HepG2 (cell line): Measurements from ENCODE around the gene PDGFB. TPM values are rescaled to one million over a fixed set of nuclear protein-coding genes. Genes with fewer than 3 reads are reported as not detected.

Source experiments
- ATAC-seq: fragments of 200-7000 bp; cut with Tn5 transposase; 3 replicates; pipeline ENCODE4 v1.9.1; 2020; ENCODE audit warnings: mild to moderate bottlenecking, moderate library complexity
- BruUV-seq: library from RNA; stranded (reverse); fragments of 400-500 nt; replicated peaks from 2 replicates; lab custom pipeline; 2021; lab: Mats Ljungman, UMichigan
- CTCF ChIA-PET: fragments of 300-600 bp; formaldehyde crosslinking; extraction: SDS; loops from one replicate; lab custom pipeline; 2021; ENCODE audit warnings: low total read pairs, inconsistent platforms, low intra/inter-chr PET ratio; lab: Yijun Ruan, JAX
- POLR2A ChIA-PET: fragments of 350-600 bp; sonication (Branson Sonifier 250); formaldehyde crosslinking; loops from one replicate; lab custom pipeline; 2020; ENCODE audit warnings: antibody characterized with exemption, inconsistent platforms; lab: Yijun Ruan, JAX
- DNase-seq: peaks from one replicate; pipeline ENCODE4 v3.0.0-alpha.2; 2015; ENCODE audit warnings: low spot score
- FAIRE-seq: peaks from 3 replicates; lab custom pipeline; 2011; peaks lifted over from hg19 to GRCh38; lab: Jason Lieb, UNC
- H2AFZ ChIP-seq: one replicate; pipeline ENCODE4 v1.6.1; 2011; ENCODE audit warnings: low read length, inconsistent platforms
- H3K27ac ChIP-seq: fragments of 300-600 bp; 3 replicates; pipeline ENCODE4 v1.8.0; 2011; ENCODE audit warnings: mixed run types, mild to moderate bottlenecking, mixed read lengths, low read length, inconsistent platforms; ENCODE audit not compliant: insufficient read depth; ENCODE audit errors: extremely low read length
- H3K27me3 ChIP-seq, 2 experiments: fragments of 200-600 bp in 1 of 2; 2 replicates in 1 of 2; 3 replicates in 1 of 2; pipeline versions ENCODE4 v1.6.0 to v1.8.0; 2011; ENCODE audit warnings: low read length in 2 of 2, mild to moderate bottlenecking in 2 of 2, moderate library complexity in 2 of 2, inconsistent platforms in 1 of 2; ENCODE audit not compliant: insufficient read depth in 2 of 2, control insufficient read depth in 1 of 2
- H3K36me3 ChIP-seq, 2 experiments: fragments of 200-600 bp in 1 of 2; replicated peaks in 1 of 2; 2 replicates in 1 of 2; 3 replicates in 1 of 2; pipeline versions ENCODE4 v1.5.1 to v1.8.0; 2011; ENCODE audit warnings: low read length in 2 of 2, inconsistent platforms in 1 of 2; ENCODE audit not compliant: insufficient read depth in 2 of 2, control insufficient read depth in 1 of 2
- H3K4me1 ChIP-seq: 2 replicates; pipeline ENCODE4 v1.5.1; 2012; ENCODE audit warnings: low read length, inconsistent platforms; ENCODE audit not compliant: insufficient read depth
- H3K4me2 ChIP-seq: 2 replicates; pipeline ENCODE4 v1.6.0; 2011; ENCODE audit warnings: low read depth, low read length, inconsistent platforms
- H3K4me3 ChIP-seq, 3 experiments: fragments of 200-600 bp in 1 of 3; sonication (generic), shearing (Covaris generic) in 1 of 3; replicated peaks in 1 of 3; 2 replicates each; pipeline ENCODE4 v1.5.1; 2011 to 2016; ENCODE audit warnings: low read length in 3 of 3, inconsistent platforms in 2 of 3, low read depth in 2 of 3, mild to moderate bottlenecking in 2 of 3, control low read depth in 1 of 3, mixed read lengths in 1 of 3; ENCODE audit not compliant: insufficient read depth in 1 of 3
- H3K79me2 ChIP-seq: one replicate; pipeline ENCODE4 v1.6.1; 2011; ENCODE audit warnings: low read length, inconsistent platforms; ENCODE audit not compliant: insufficient read depth
- H3K9ac ChIP-seq: 2 replicates; pipeline ENCODE4 v1.6.0; 2011; ENCODE audit warnings: mild to moderate bottlenecking, low read depth, low read length, inconsistent platforms; ENCODE audit not compliant: insufficient read depth
- H3K9me3 ChIP-seq: 2 replicates; pipeline ENCODE4 v1.5.1; 2012; ENCODE audit warnings: mild to moderate bottlenecking, low read length
- H4K20me1 ChIP-seq: 2 replicates; pipeline ENCODE4 v1.6.0; 2011; ENCODE audit warnings: inconsistent platforms, mild to moderate bottlenecking, low read length, moderate library complexity; ENCODE audit not compliant: insufficient read depth
- ARID5B ChIP-seq: IDR thresholded peaks from 2 replicates; pipeline ENCODE4 v1.4.0; 2020; ENCODE audit warnings: mild to moderate bottlenecking, missing genetic modification reagents
- BRD4 ChIP-seq: sonication (generic); formaldehyde crosslinking; IDR thresholded peaks from 2 replicates; pipeline ENCODE4 v1.4.0; 2020; ENCODE audit warnings: missing genetic modification reagents
- EHMT2 ChIP-seq: fragments of 200-600 bp; sonication (generic); IDR thresholded peaks from 2 replicates; pipeline ENCODE4 v1.7.0; 2017; ENCODE audit warnings: antibody characterized with exemption, low read depth, low read length, borderline replicate concordance
- EZH2 ChIP-seq: conservative IDR thresholded peaks from 2 replicates; pipeline ENCODE4 v1.6.1; 2012; ENCODE audit warnings: mild to moderate bottlenecking, low read depth, low read length, moderate library complexity
- FOSL2 ChIP-seq: sonication (generic); formaldehyde crosslinking; IDR thresholded peaks from 2 replicates; pipeline ENCODE4 v1.4.0; 2020; ENCODE audit warnings: missing genetic modification reagents
- KLF13 ChIP-seq: sonication (generic); formaldehyde crosslinking; IDR thresholded peaks from 2 replicates; pipeline ENCODE4 v1.4.0; 2020; ENCODE audit warnings: mild to moderate bottlenecking, missing genetic modification reagents
- MYC ChIP-seq: sonication (generic); formaldehyde crosslinking; IDR thresholded peaks from 2 replicates; pipeline ENCODE4 v1.9.0; 2021; ENCODE audit warnings: missing genetic modification reagents, borderline replicate concordance
- RARG ChIP-seq: sonication (generic); formaldehyde crosslinking; IDR thresholded peaks from 2 replicates; pipeline ENCODE4 v1.4.0; 2020; ENCODE audit warnings: low read depth, mild to moderate bottlenecking, missing genetic modification reagents
- RNF219 ChIP-seq: sonication (generic); formaldehyde crosslinking; IDR thresholded peaks from 2 replicates; pipeline ENCODE4 v1.5.0; 2020; ENCODE audit warnings: mild to moderate bottlenecking, missing genetic modification reagents
- SCMH1 ChIP-seq: sonication (generic); formaldehyde crosslinking; IDR thresholded peaks from 2 replicates; pipeline ENCODE4 v1.9.0; 2021; ENCODE audit warnings: missing genetic modification reagents, mild to moderate bottlenecking, borderline replicate concordance
- SRF ChIP-seq: IDR thresholded peaks from 2 replicates; pipeline ENCODE4 v1.6.1; 2011; ENCODE audit warnings: mild to moderate bottlenecking, low read depth, low read length, moderate library complexity
- TEAD3 ChIP-seq: optimal IDR thresholded peaks from 2 replicates; pipeline ENCODE3; 2016; ENCODE audit warnings: borderline replicate concordance
- ZMYM4 ChIP-seq: sonication (generic); formaldehyde crosslinking; IDR thresholded peaks from 2 replicates; pipeline ENCODE4 v1.8.1; 2023; ENCODE audit warnings: mild to moderate bottlenecking, missing genetic modification reagents
- ZNF589 ChIP-seq: sonication (generic); formaldehyde crosslinking; conservative IDR thresholded peaks from 2 replicates; pipeline ENCODE4 v1.8.0; 2022; ENCODE audit warnings: mild to moderate bottlenecking, moderate library complexity, missing genetic modification reagents
- ZNF749 ChIP-seq: sonication (generic); formaldehyde crosslinking; IDR thresholded peaks from 2 replicates; pipeline ENCODE4 v1.8.0; 2022; ENCODE audit warnings: mild to moderate bottlenecking, missing genetic modification reagents, moderate library complexity, borderline replicate concordance
- ZNF773 ChIP-seq: sonication (generic); formaldehyde crosslinking; IDR thresholded peaks from 2 replicates; pipeline ENCODE4 v1.4.0; 2020; ENCODE audit warnings: missing genetic modification reagents, borderline replicate concordance
- WGBS: methylation state at CpG from one replicate; pipeline ENCODE4 v1.1.6; 2017; ENCODE audit warnings: low lambda C conversion rate; 5-methylcytosine and 5-hydroxymethylcytosine counted together
- in situ Hi-C: cut with HindIII; loops from 2 replicates; pipeline ENCODE4 v1.10.0; 2017; ENCODE audit warnings: low pct_unique_long_range_greater_than_20kb; ENCODE audit not compliant: extremely low pct_ligation_motif_present
- intact Hi-C: fragments of 100-400 bp; cut with micrococcal nuclease; formaldehyde crosslinking; loops from one replicate; pipeline ENCODE4 v1.10.0; 2022; ENCODE audit not compliant: unreplicated experiment
- polyA plus RNA-seq, 8 experiments: library from polyadenylated mRNA; depleted of rRNA in 3 of 8; stranded (reverse) in 7 of 8; unstranded in 1 of 8; fragments of >200 nt; fragmentation: Illumina TruSeq in 4 of 8; extraction: Trizol in 4 of 8; gene quantifications; 2 replicates each; pipeline versions ENCODE4 v1.2.1 to v1.2.3, GENCODE V29; 2011 to 2016; ENCODE audit warnings: low read depth in 4 of 8, missing spikeins in 1 of 8, mixed read lengths in 1 of 8; ENCODE audit not compliant: insufficient read depth in 1 of 8
- total RNA-seq, 5 experiments: library from RNA; depleted of rRNA; stranded (reverse); fragments of >200 nt; fragmentation: Illumina TruSeq; extraction: Trizol; gene quantifications; 2 replicates each; pipeline ENCODE4 v1.2.3, GENCODE V29; 2016; ENCODE audit warnings: low read depth in 1 of 5

Gene PDGFB
- total and polyA plus RNA-seq, 2 of the 13 experiments (the other 11 are each of a cell fraction or from before 2014, with no cell fraction given): 1.4 to 10.1 TPM

GRCh38 chr22:39215070-39215396, 29.7 kb downstream of the PDGFB start (continued):
- TF ChIP-seq RNF219 (CRISPR knock-in tag): no peak
- no peak for TF ChIP-seq EHMT2
- no peak for TF ChIP-seq MYC (CRISPR knock-in tag)
- TF ChIP-seq ZNF749 (CRISPR knock-in tag): no peak
- no peak for TF ChIP-seq RARG (CRISPR knock-in tag)

- H3K9ac ChIP-seq: no peak overlapping the region
- no peaks in the 10 kb centered on the region for H3K79me2 ChIP-seq
- H4K20me1 ChIP-seq: no peaks in the 10 kb centered on the region
- WGBS: 13% methylated on average over 8 of the region's 8 CpGs
- no TSS peak for BruUV-seq
- H3K4me2 ChIP-seq: no peak overlapping the region
- no peak overlapping the region for H3K4me3 ChIP-seq
- peak; percentile 36; the same call in 1 of the 2 replicates for TF ChIP-seq SRF
- peak; percentile 65 for TF ChIP-seq FOSL2
- TF ChIP-seq TEAD3 (CRISPR knock-in tag): peak; percentile 68
- TF ChIP-seq SCMH1 (CRISPR knock-in tag): no peak
- TF ChIP-seq ZMYM4: no peak
- no peak for TF ChIP-seq ZNF773 (CRISPR knock-in tag)
- no peak for TF ChIP-seq ZNF589 (CRISPR knock-in tag)
- no peak for TF ChIP-seq EZH2
- TF ChIP-seq BRD4: no peak
- 0 out of 2 replicates have a peak, but pooled peaks have one; percentile 18 for TF ChIP-seq ARID5B
- TF ChIP-seq KLF13: no peak
- no peaks in the 10 kb centered on the region; a peak in 1 of 5 replicates for H3K27me3 ChIP-seq
- intact Hi-C loops: loop anchor here (5.0 kb wide), 1 partner anchor 42 kb away; no protein-coding TSS in a partner anchor
- no peaks in the 10 kb centered on the region for H3K9me3 ChIP-seq
- in situ Hi-C loops: no loop called here
- CTCF ChIA-PET: no interaction called here
- no peak overlapping the region for H3K27ac ChIP-seq
- FAIRE-seq: no peak
- H3K4me1 ChIP-seq: peaks cover 26% of the 10 kb centered on the region
- H3K36me3 ChIP-seq: no peaks in the 10 kb centered on the region
- POLR2A ChIA-PET: interaction anchor here (1.1 to 1.9 kb wide), 3 partner anchors 16 to 105 kb away, joined by 3 to 8 read pairs (median 7); partner anchors contain the start of gene RPL3
- no peak overlapping the region for H2AFZ ChIP-seq
- peak; percentile 58 for DNase-seq
- peak; percentile 59 for ATAC-seq
Measured at GRCh38 chr22:39214383-39215069, 30.3 kb downstream of the PDGFB start.
